K562 (cell line): ENCODE data around the gene CSTF1. TPM values are rescaled to one million over a fixed set of nuclear protein-coding genes. Genes with fewer than 3 reads are reported as not detected.

Source experiments
- CEBPG ChIP-seq, 3 experiments: fragments of 200-800 bp in 1 of 3; sonication (Bioruptor generic) in 1 of 3; sonication (generic) in 1 of 3; formaldehyde crosslinking in 1 of 3; IDR thresholded peaks in 2 of 3; conservative IDR thresholded peaks in 1 of 3; 2 replicates each; pipeline versions ENCODE4 v1.6.1 to v1.8.0; 2016 to 2022; ENCODE audit warnings: missing compliant biosample characterization in 2 of 3, missing genetic modification characterization in 2 of 3, mild to moderate bottlenecking in 1 of 3, missing genetic modification reagents in 1 of 3
- CHD4 ChIP-seq: fragments of 200-600 bp; sonication (generic); IDR thresholded peaks from 3 replicates; pipeline ENCODE4 v1.6.1; 2012; ENCODE audit warnings: low read depth, mild to moderate bottlenecking, mixed read lengths, low read length, inconsistent platforms; ENCODE audit not compliant: insufficient read depth, insufficient replicate concordance, poor library complexity, severe bottlenecking
- FIP1L1 ChIP-seq: fragments of 200-400 bp; formaldehyde crosslinking; IDR thresholded peaks from 2 replicates; pipeline ENCODE4 v1.6.1; 2018; ENCODE audit warnings: mild to moderate bottlenecking, low read depth, low read length; ENCODE audit not compliant: poor library complexity, severe bottlenecking
- FOXK1 ChIP-seq: sonication (generic); formaldehyde crosslinking; IDR thresholded peaks from 2 replicates; pipeline ENCODE4 v1.8.0; 2022; ENCODE audit warnings: missing genetic modification reagents, mild to moderate bottlenecking, borderline replicate concordance
- KLF1 ChIP-seq: fragments of 450-650 bp; IDR thresholded peaks from 2 replicates; pipeline ENCODE4 v1.6.1; 2016; ENCODE audit warnings: missing genetic modification characterization, missing compliant biosample characterization
- LARP7 ChIP-seq: fragments of 450-650 bp; IDR thresholded peaks from 2 replicates; pipeline ENCODE4 v1.6.1; 2016
- NEUROD1 ChIP-seq: fragments of 150-350 bp; IDR thresholded peaks from 2 replicates; pipeline ENCODE4 v1.6.1; 2014; ENCODE audit warnings: borderline replicate concordance, low read length, low read depth; ENCODE audit not compliant: partially characterized antibody
- OTX1 ChIP-seq: fragments of 450-650 bp; formaldehyde crosslinking; IDR thresholded peaks from 2 replicates; pipeline ENCODE4 v1.4.0; 2022; ENCODE audit warnings: mild to moderate bottlenecking
- RBM22 ChIP-seq: fragments of 200-400 bp; formaldehyde crosslinking; IDR thresholded peaks from 2 replicates; pipeline ENCODE4 v1.6.1; 2018; ENCODE audit warnings: low read length, low read depth; ENCODE audit not compliant: poor library complexity, severe bottlenecking
- SIN3A ChIP-seq, 2 experiments: fragments of 150-350 bp in 1 of 2; IDR thresholded peaks; 2 replicates each; pipeline ENCODE4 v1.6.1; 2011 to 2016; ENCODE audit warnings: borderline replicate concordance in 2 of 2, low read depth in 2 of 2, low read length in 2 of 2, mild to moderate bottlenecking in 2 of 2, moderate library complexity in 2 of 2; ENCODE audit not compliant: control insufficient read depth in 1 of 2
- SMAD2 ChIP-seq: fragments of 150-350 bp; IDR thresholded peaks from 2 replicates; pipeline ENCODE4 v1.6.1; 2014; ENCODE audit warnings: low read depth, mild to moderate bottlenecking, low read length
- SMARCC2 ChIP-seq: fragments of 450-650 bp; IDR thresholded peaks from 2 replicates; pipeline ENCODE4 v1.6.1; 2017; ENCODE audit warnings: antibody characterized with exemption, moderate library complexity, mild to moderate bottlenecking, low read depth
- SPI1 ChIP-seq: IDR thresholded peaks from 2 replicates; pipeline ENCODE4 v1.6.1; 2011; ENCODE audit warnings: low read depth, low read length, control low read depth, borderline replicate concordance
- STAT5B ChIP-seq: fragments of 250-450 bp; sonication (Bioruptor Pico); IDR thresholded peaks from 2 replicates; pipeline ENCODE4 v1.8.0; 2021; ENCODE audit warnings: mild to moderate bottlenecking, inconsistent platforms
- ZNF224 ChIP-seq: sonication (generic); formaldehyde crosslinking; IDR thresholded peaks from 2 replicates; pipeline ENCODE4 v1.8.0; 2022; ENCODE audit warnings: mild to moderate bottlenecking, missing genetic modification reagents
- ZNF583 ChIP-seq: fragments of 250-450 bp; sonication (Bioruptor Pico); IDR thresholded peaks from 2 replicates; pipeline ENCODE4 v1.4.0; 2020
- ZNF644 ChIP-seq: fragments of 200-800 bp; sonication (Bioruptor generic); IDR thresholded peaks from 2 replicates; pipeline ENCODE4 v1.6.1; 2016; ENCODE audit warnings: low read depth, missing genetic modification characterization, missing compliant biosample characterization
- polyA plus RNA-seq, 8 experiments: library from polyadenylated mRNA; depleted of rRNA in 4 of 8; stranded (reverse) in 5 of 8; unstranded in 3 of 8; fragments of >200 nt; fragmentation: Nextera tagmentation in 2 of 8; fragmentation: Illumina TruSeq in 1 of 8; extraction: Ambion mirVana in 2 of 8; extraction: Trizol in 1 of 8; gene quantifications; 2 replicates each; pipeline versions ENCODE4 v1.2.1 to v1.2.3, GENCODE V29; 2011 to 2014; ENCODE audit warnings: inconsistent platforms in 1 of 8, missing spikeins in 1 of 8
- total RNA-seq, 7 experiments: library from RNA; depleted of rRNA in 6 of 7; stranded (reverse); fragments of >200 nt in 6 of 7; fragmentation: Illumina TruSeq in 2 of 7; extraction: Trizol in 2 of 7; gene quantifications; 2 replicates each; pipeline versions ENCODE4 v1.2.1 to v1.2.3, GENCODE V29; 2011 to 2021; ENCODE audit warnings: low replicate concordance in 1 of 7
- TF ChIP-seq, protein P1 (sequence below): fragments of 450-650 bp; IDR thresholded peaks from 2 replicates; pipeline ENCODE4 v1.6.1; 2016; ENCODE audit warnings: missing biosample characterization, missing genetic modification characterization
- TF ChIP-seq, protein P2 (sequence below): fragments of 250-450 bp; sonication (Bioruptor Pico); IDR thresholded peaks from 2 replicates; pipeline ENCODE4 v1.8.0; 2021; ENCODE audit warnings: moderate library complexity, mild to moderate bottlenecking, inconsistent platforms
- TF ChIP-seq, protein P3 (sequence below): fragments of 450-650 bp; formaldehyde crosslinking; IDR thresholded peaks from 2 replicates; pipeline ENCODE4 v1.4.0; 2020; ENCODE audit warnings: mild to moderate bottlenecking, moderate library complexity
- TF ChIP-seq, protein P4 (sequence below): fragments of 450-650 bp; conservative IDR thresholded peaks from 2 replicates; pipeline ENCODE4 v1.6.1; 2016; ENCODE audit warnings: missing genetic modification characterization, low read depth, mild to moderate bottlenecking, control low read depth, missing compliant biosample characterization

CSTF1 gene
- total and polyA plus RNA-seq, 9 of the 15 experiments (the other 6 are each of a cell fraction or from before 2014, with no cell fraction given): 30.8 to 110 (median 53.4) TPM

DNA sequence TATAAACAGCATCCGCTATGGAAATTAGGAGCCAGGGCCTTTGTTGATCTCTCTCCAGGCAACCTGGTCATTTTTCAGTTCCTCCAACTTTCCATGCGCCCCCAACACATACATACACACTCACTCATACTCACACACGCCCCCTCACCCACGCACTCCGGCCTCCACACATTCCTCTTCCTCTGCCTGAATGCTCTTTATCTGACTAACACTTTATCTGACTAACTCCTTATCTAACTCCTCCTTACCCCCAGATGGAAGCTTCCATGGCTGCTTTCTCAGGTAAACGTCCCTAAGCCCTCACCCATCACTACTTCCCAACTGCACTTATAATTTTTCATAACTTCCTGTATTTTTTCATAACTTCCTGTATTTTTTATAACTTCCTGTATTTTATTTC, 37.1 kb downstream of the CSTF1 start (continued):
- TF ChIP-seq, protein P1, sequence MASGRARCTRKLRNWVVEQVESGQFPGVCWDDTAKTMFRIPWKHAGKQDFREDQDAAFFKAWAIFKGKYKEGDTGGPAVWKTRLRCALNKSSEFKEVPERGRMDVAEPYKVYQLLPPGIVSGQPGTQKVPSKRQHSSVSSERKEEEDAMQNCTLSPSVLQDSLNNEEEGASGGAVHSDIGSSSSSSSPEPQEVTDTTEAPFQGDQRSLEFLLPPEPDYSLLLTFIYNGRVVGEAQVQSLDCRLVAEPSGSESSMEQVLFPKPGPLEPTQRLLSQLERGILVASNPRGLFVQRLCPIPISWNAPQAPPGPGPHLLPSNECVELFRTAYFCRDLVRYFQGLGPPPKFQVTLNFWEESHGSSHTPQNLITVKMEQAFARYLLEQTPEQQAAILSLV: no peak
- TF ChIP-seq ZNF224: no peak
- TF ChIP-seq OTX1 (CRISPR knock-in tag): no peak
- TF ChIP-seq ZNF583 (CRISPR knock-in tag): no peak
- TF ChIP-seq CHD4: no peak
- TF ChIP-seq FOXK1: no peak
- TF ChIP-seq STAT5B (CRISPR knock-in tag): no peak
- no peak for TF ChIP-seq KLF1 (tag)
- no peak for TF ChIP-seq ZNF644 (tag)
- TF ChIP-seq SIN3A (IDR thresholded peaks at IDR 0.05; ENCODE audit: borderline replicate concordance in 2 of 2, control insufficient read depth in 1 of 2, low read depth in 2 of 2, low read length in 2 of 2): no peak
- TF ChIP-seq LARP7: no peak; the same call in 1 of the 2 replicates
- peak; percentile 46; the same call in 1 of the 2 replicates for TF ChIP-seq SMARCC2
- TF ChIP-seq, protein P2, sequence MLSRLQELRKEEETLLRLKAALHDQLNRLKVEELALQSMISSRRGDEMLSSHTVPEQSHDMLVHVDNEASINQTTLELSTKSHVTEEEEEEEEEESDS (CRISPR knock-in tag): no peak
- no peak for TF ChIP-seq FIP1L1
- TF ChIP-seq RBM22: no peak
- TF ChIP-seq, protein P3, sequence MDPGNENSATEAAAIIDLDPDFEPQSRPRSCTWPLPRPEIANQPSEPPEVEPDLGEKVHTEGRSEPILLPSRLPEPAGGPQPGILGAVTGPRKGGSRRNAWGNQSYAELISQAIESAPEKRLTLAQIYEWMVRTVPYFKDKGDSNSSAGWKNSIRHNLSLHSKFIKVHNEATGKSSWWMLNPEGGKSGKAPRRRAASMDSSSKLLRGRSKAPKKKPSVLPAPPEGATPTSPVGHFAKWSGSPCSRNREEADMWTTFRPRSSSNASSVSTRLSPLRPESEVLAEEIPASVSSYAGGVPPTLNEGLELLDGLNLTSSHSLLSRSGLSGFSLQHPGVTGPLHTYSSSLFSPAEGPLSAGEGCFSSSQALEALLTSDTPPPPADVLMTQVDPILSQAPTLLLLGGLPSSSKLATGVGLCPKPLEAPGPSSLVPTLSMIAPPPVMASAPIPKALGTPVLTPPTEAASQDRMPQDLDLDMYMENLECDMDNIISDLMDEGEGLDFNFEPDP (CRISPR knock-in tag): no peak
- TF ChIP-seq CEBPG (CRISPR knock-in tag; IDR thresholded peaks at IDR 0.05): no peak
- TF ChIP-seq CEBPG (tag; conservative IDR thresholded peaks at IDR 0.05 in 1 of 2, IDR thresholded peaks at IDR 0.05 in 1 of 2): no peak
- no peak for TF ChIP-seq SMAD2
- 0 out of 2 replicates have a peak, but pooled peaks have one; percentile 2 for TF ChIP-seq SPI1
- TF ChIP-seq, protein P4, sequence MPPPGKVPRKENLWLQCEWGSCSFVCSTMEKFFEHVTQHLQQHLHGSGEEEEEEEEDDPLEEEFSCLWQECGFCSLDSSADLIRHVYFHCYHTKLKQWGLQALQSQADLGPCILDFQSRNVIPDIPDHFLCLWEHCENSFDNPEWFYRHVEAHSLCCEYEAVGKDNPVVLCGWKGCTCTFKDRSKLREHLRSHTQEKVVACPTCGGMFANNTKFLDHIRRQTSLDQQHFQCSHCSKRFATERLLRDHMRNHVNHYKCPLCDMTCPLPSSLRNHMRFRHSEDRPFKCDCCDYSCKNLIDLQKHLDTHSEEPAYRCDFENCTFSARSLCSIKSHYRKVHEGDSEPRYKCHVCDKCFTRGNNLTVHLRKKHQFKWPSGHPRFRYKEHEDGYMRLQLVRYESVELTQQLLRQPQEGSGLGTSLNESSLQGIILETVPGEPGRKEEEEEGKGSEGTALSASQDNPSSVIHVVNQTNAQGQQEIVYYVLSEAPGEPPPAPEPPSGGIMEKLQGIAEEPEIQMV: no peak
- TF ChIP-seq NEUROD1: no peak
